GM23338 (cell line): Measurements from ENCODE around the gene PDE10A. TPM values are rescaled to one million over a fixed set of nuclear protein-coding genes. Genes with fewer than 3 reads are reported as not detected.

Source experiments
- ATAC-seq: fragments of 200-7000 bp; cut with Tn5 transposase; 3 replicates; pipeline ENCODE4 v1.9.1; 2020
- DNase-seq: peaks from one replicate; pipeline ENCODE4 v3.0.0-alpha.2; 2015; ENCODE audit warnings: low spot score
- H2AFZ ChIP-seq: fragments of 200-600 bp; sonication (generic); 2 replicates; pipeline ENCODE4 v1.8.0; 2016; ENCODE audit warnings: antibody characterized with exemption, mild to moderate bottlenecking, moderate library complexity
- H3F3A ChIP-seq: fragments of 200-600 bp; sonication (generic); replicated peaks from 2 replicates; pipeline ENCODE4 v1.8.0; 2017; ENCODE audit warnings: antibody characterized with exemption, mixed run types, low read depth
- H3K27ac ChIP-seq: fragments of 200-600 bp; sonication (generic); 2 replicates; pipeline ENCODE4 v1.6.1; 2016; ENCODE audit warnings: low read depth
- H3K27me3 ChIP-seq: fragments of 200-600 bp; sonication (generic); 2 replicates; pipeline ENCODE4 v1.8.0; 2016; ENCODE audit warnings: mild to moderate bottlenecking, mixed run types, moderate library complexity; ENCODE audit not compliant: insufficient read depth
- H3K36me3 ChIP-seq: fragments of 200-600 bp; sonication (generic); 2 replicates; pipeline ENCODE4 v1.8.0; 2016; ENCODE audit warnings: mild to moderate bottlenecking; ENCODE audit not compliant: insufficient read depth
- H3K4me1 ChIP-seq: fragments of 200-600 bp; sonication (generic); 2 replicates; pipeline ENCODE4 v1.8.0; 2016; ENCODE audit warnings: mild to moderate bottlenecking, moderate library complexity; ENCODE audit not compliant: insufficient read depth
- H3K4me2 ChIP-seq: fragments of 200-600 bp; sonication (generic); 2 replicates; pipeline ENCODE4 v1.7.1; 2017; ENCODE audit warnings: mixed run types
- H3K4me3 ChIP-seq: fragments of 200-600 bp; sonication (generic); 2 replicates; pipeline ENCODE4 v1.6.1; 2016; ENCODE audit warnings: mixed run types
- H3K79me2 ChIP-seq: fragments of 200-600 bp; sonication (generic); replicated peaks from 2 replicates; pipeline ENCODE4 v1.8.0; 2017; ENCODE audit warnings: mild to moderate bottlenecking; ENCODE audit not compliant: insufficient read depth
- H3K9me2 ChIP-seq: fragments of 200-600 bp; sonication (generic); 2 replicates; pipeline ENCODE4 v1.8.0; 2017; ENCODE audit not compliant: insufficient read depth
- H4K20me1 ChIP-seq: fragments of 200-600 bp; sonication (generic); replicated peaks from 2 replicates; pipeline ENCODE4 v1.8.0; 2017; ENCODE audit warnings: mild to moderate bottlenecking; ENCODE audit not compliant: insufficient read depth
- H3K27ac Mint-ChIP-seq: 2 replicates; pipeline ENCODE4 v1.8.0; 2020; ENCODE audit warnings: inconsistent platforms, mild to moderate bottlenecking, moderate library complexity, mixed read lengths
- H3K27me3 Mint-ChIP-seq: 3 replicates; pipeline ENCODE4 v1.8.0; 2022; ENCODE audit warnings: low read depth, mild to moderate bottlenecking, moderate library complexity, mixed read lengths, inconsistent platforms; ENCODE audit not compliant: insufficient read depth, poor library complexity
- H3K36me3 Mint-ChIP-seq: 3 replicates; pipeline ENCODE4 v1.8.0; 2021; ENCODE audit warnings: low read depth, mild to moderate bottlenecking, inconsistent platforms, moderate library complexity, mixed read lengths
- H3K4me1 Mint-ChIP-seq: 3 replicates; pipeline ENCODE4 v1.8.0; 2020; ENCODE audit warnings: mild to moderate bottlenecking, inconsistent platforms, mixed read lengths
- H3K4me3 Mint-ChIP-seq: 3 replicates; pipeline ENCODE4 v1.8.0; 2021; ENCODE audit warnings: moderate library complexity, mild to moderate bottlenecking, inconsistent platforms, mixed read lengths
- H3K9me3 Mint-ChIP-seq: 3 replicates; pipeline ENCODE4 v1.8.0; 2020; ENCODE audit warnings: moderate library complexity, mild to moderate bottlenecking, inconsistent platforms, mixed read lengths
- CREB1 ChIP-seq: fragments of 250-450 bp; sonication (Bioruptor Pico); IDR thresholded peaks from 2 replicates; pipeline ENCODE4 v1.5.0; 2020; ENCODE audit warnings: low read depth, mild to moderate bottlenecking, moderate library complexity
- CTCF ChIP-seq, 2 experiments: fragments of 200-600 bp in 1 of 2; sonication (generic) in 1 of 2; conservative IDR thresholded peaks; 2 replicates each; pipeline versions ENCODE4 v1.5.1 to v1.6.1; 2016 to 2017; ENCODE audit warnings: antibody characterized with exemption in 2 of 2, low read depth in 2 of 2, mild to moderate bottlenecking in 2 of 2, moderate library complexity in 1 of 2
- ETS1 ChIP-seq: IDR thresholded peaks from 2 replicates; pipeline ENCODE4 v1.6.1; 2016; ENCODE audit warnings: antibody characterized with exemption
- EZH2 ChIP-seq: fragments of 200-600 bp; sonication (generic); IDR thresholded peaks from one replicate; pipeline ENCODE4 v1.8.0; 2017; ENCODE audit warnings: antibody characterized with exemption, mild to moderate bottlenecking, low read depth; ENCODE audit not compliant: unreplicated experiment
- EZH2phosphoT487 ChIP-seq: fragments of 200-600 bp; sonication (generic); IDR thresholded peaks from one replicate; pipeline ENCODE4 v1.8.1; 2018; ENCODE audit warnings: antibody characterized with exemption; ENCODE audit not compliant: unreplicated experiment
- NANOG ChIP-seq: IDR thresholded peaks from 2 replicates; pipeline ENCODE4 v1.6.1; 2016; ENCODE audit warnings: antibody characterized with exemption, borderline replicate concordance
- POLR2AphosphoS5 ChIP-seq: IDR thresholded peaks from 2 replicates; pipeline ENCODE4 v1.6.1; 2016; ENCODE audit warnings: antibody characterized with exemption, low read depth
- ZNF114 ChIP-seq: fragments of 250-450 bp; sonication (Bioruptor Pico); IDR thresholded peaks from 2 replicates; pipeline ENCODE4 v1.5.0; 2020; ENCODE audit warnings: mild to moderate bottlenecking, moderate library complexity
- ZNF462 ChIP-seq: fragments of 250-450 bp; sonication (Bioruptor Pico); IDR thresholded peaks from 2 replicates; pipeline ENCODE4 v1.5.0; 2020; ENCODE audit warnings: mild to moderate bottlenecking, moderate library complexity
- polyA plus RNA-seq: library from polyadenylated mRNA; unstranded; fragments of >200 nt; fragmentation: Nextera tagmentation; extraction: Ambion mirVana; gene quantifications from 2 replicates; pipeline ENCODE4 v1.2.1, GENCODE V29; 2016
- total RNA-seq: library from RNA; depleted of rRNA; stranded (reverse); fragments of >200 nt; shearing (Covaris generic); gene quantifications from 2 replicates; pipeline ENCODE4 v1.2.3, GENCODE V29; 2014
- TF ChIP-seq, protein P1 (sequence below): IDR thresholded peaks from one replicate; pipeline ENCODE4 v1.6.1; 2018; ENCODE audit warnings: antibody characterized with exemption; ENCODE audit not compliant: unreplicated experiment

The PDE10A gene
- total and polyA plus RNA-seq, 2 experiments from 2014 or later = 0.50 to 3.9 TPM

- peaks cover 75% of the 10 kb centered on the region for H3K27me3 ChIP-seq
- H3K36me3 ChIP-seq = no peaks in the 10 kb centered on the region; the same call in 1 of the 2 replicates
- peak; percentile 71 for DNase-seq
- 0 out of 2 replicates have a peak, but pooled peaks cover 3% of the 10 kb centered on the region for H4K20me1 ChIP-seq
- no peak for ATAC-seq
- H3K4me2 ChIP-seq = peak overlapping the region; percentile 94
- H3F3A ChIP-seq = peaks cover 13% of the 10 kb centered on the region
- H3K36me3 Mint-ChIP-seq = no peaks in the 10 kb centered on the region; the same call in 2 of the 3 replicates
- H3K27ac ChIP-seq = no peak overlapping the region
- H3K9me3 Mint-ChIP-seq = no peaks in the 10 kb centered on the region; the same call in 2 of the 3 replicates
- peaks cover 52% of the 10 kb centered on the region for H3K4me1 ChIP-seq
- peaks cover 41% of the 10 kb centered on the region for H3K4me1 Mint-ChIP-seq
- H3K79me2 ChIP-seq = no peaks in the 10 kb centered on the region
- H3K9me2 ChIP-seq = no peaks in the 10 kb centered on the region
- no peak overlapping the region for H3K27ac Mint-ChIP-seq
- H2AFZ ChIP-seq = peak overlapping the region; percentile 96
- no peak for TF ChIP-seq EZH2phosphoT487
- no peak for TF ChIP-seq ETS1
- no peak for TF ChIP-seq ZNF114
- peak in 1 of 2 experiments; percentile 50; a peak in 2 of 4 replicates for TF ChIP-seq CTCF (conservative IDR thresholded peaks at IDR 0.05; ENCODE audit: low read depth in 2 of 2)
- no peak for TF ChIP-seq ZNF462 (CRISPR knock-in tag)
- TF ChIP-seq CREB1 (CRISPR knock-in tag) = no peak
- TF ChIP-seq NANOG = no peak
- TF ChIP-seq, protein P1, sequence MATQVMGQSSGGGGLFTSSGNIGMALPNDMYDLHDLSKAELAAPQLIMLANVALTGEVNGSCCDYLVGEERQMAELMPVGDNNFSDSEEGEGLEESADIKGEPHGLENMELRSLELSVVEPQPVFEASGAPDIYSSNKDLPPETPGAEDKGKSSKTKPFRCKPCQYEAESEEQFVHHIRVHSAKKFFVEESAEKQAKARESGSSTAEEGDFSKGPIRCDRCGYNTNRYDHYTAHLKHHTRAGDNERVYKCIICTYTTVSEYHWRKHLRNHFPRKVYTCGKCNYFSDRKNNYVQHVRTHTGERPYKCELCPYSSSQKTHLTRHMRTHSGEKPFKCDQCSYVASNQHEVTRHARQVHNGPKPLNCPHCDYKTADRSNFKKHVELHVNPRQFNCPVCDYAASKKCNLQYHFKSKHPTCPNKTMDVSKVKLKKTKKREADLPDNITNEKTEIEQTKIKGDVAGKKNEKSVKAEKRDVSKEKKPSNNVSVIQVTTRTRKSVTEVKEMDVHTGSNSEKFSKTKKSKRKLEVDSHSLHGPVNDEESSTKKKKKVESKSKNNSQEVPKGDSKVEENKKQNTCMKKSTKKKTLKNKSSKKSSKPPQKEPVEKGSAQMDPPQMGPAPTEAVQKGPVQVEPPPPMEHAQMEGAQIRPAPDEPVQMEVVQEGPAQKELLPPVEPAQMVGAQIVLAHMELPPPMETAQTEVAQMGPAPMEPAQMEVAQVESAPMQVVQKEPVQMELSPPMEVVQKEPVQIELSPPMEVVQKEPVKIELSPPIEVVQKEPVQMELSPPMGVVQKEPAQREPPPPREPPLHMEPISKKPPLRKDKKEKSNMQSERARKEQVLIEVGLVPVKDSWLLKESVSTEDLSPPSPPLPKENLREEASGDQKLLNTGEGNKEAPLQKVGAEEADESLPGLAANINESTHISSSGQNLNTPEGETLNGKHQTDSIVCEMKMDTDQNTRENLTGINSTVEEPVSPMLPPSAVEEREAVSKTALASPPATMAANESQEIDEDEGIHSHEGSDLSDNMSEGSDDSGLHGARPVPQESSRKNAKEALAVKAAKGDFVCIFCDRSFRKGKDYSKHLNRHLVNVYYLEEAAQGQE = no peak
- peak; percentile 16 for TF ChIP-seq EZH2
- TF ChIP-seq POLR2AphosphoS5 = no peak
- peaks cover 59% of the 10 kb centered on the region for H3K27me3 Mint-ChIP-seq
- H3K4me3 Mint-ChIP-seq = peak overlapping the region; percentile 75
- H3K4me3 ChIP-seq = peak overlapping the region; percentile 71
Measured at GRCh38 chr6:165664559-165665383, 1.7 kb upstream of the PDE10A start.
